ENCODE results near the gene FAM83F.

GRCh38 chr22:39979048-39979447 lies 15.7 kb upstream of the FAM83F start:
- TF ChIP-seq EZH2 (IDR thresholded peaks at IDR 0.05; ENCODE audit: borderline replicate concordance, insufficient read depth, low read depth, low read length, poor library complexity, severe bottlenecking) (no peak), CTCF (IDR thresholded peaks at IDR 0.05) (no peak)
